Gastroesophageal sphincter (tissue), 3 donors: ENCODE data around the gene VAV2.

ENCODE experiments used
- CTCF ChIP-seq, 4 experiments: fragments of 200-600 bp in 2 of 4; fragments of 450-650 bp in 2 of 4; sonication (generic) in 1 of 4; IDR thresholded peaks; one replicate each; pipeline ENCODE4 v1.5.1; 2017 to 2019; ENCODE audit warnings: antibody characterized with exemption in 4 of 4, mild to moderate bottlenecking in 2 of 4, moderate library complexity in 2 of 4
- EP300 ChIP-seq: sonication (generic); formaldehyde crosslinking; IDR thresholded peaks from one replicate; pipeline ENCODE4 v1.6.1; 2017; ENCODE audit warnings: antibody characterized with exemption, mild to moderate bottlenecking
- POLR2AphosphoS5 ChIP-seq: sonication (generic); formaldehyde crosslinking; IDR thresholded peaks from one replicate; pipeline ENCODE4 v1.6.1; 2017; ENCODE audit warnings: antibody characterized with exemption

- TF ChIP-seq CTCF (IDR thresholded peaks at IDR 0.05) (no peak), EP300 (no peak), POLR2AphosphoS5 (no peak)
These were observed 208.8 kb downstream of the VAV2 start for GRCh38 chr9:133783331-133783731.
